H1 (cell line): ENCODE data around the gene ENPP5. TPM values are rescaled to one million over a fixed set of nuclear protein-coding genes. Genes with fewer than 3 reads are reported as not detected.
A peak's percentile ranks its signal among the peaks of the same experiment; 100 is the strongest.

Experiments used
- CTCF ChIA-PET: fragments of 300-600 bp; sonication (Branson Sonifier 250); formaldehyde crosslinking; loops from one replicate; lab custom pipeline; 2021; ENCODE audit not compliant: partially characterized antibody; lab: Charles Lee
- POLR2A ChIA-PET: fragments of 300-600 bp; sonication (Branson Sonifier 250); formaldehyde crosslinking; loops from one replicate; lab custom pipeline; 2021; ENCODE audit warnings: inconsistent platforms; ENCODE audit not compliant: partially characterized antibody; lab: Charles Lee
- DNase-seq, 2 experiments: peaks; one replicate each; pipeline versions ENCODE4 v3.0.0 to v3.0.0-alpha.2; 2010 to 2022; ENCODE audit warnings: low spot score in 2 of 2, low read depth in 1 of 2, mixed read lengths in 1 of 2
- FAIRE-seq: peaks from 2 replicates; lab custom pipeline; 2011; peaks lifted over from hg19 to GRCh38; lab: Jason Lieb, UNC
- H2AFZ ChIP-seq: 2 replicates; pipeline ENCODE4 v1.8.1; 2012; ENCODE audit warnings: low read length, inconsistent platforms
- H2AK5ac ChIP-seq: 2 replicates; pipeline ENCODE4 v1.6.1; 2013; ENCODE audit warnings: low read depth, low read length
- H2BK120ac ChIP-seq: replicated peaks from 2 replicates; pipeline ENCODE3; 2013; ENCODE audit warnings: low read depth, low read length, inconsistent platforms
- H2BK12ac ChIP-seq: 2 replicates; pipeline ENCODE4 v1.6.1; 2013; ENCODE audit warnings: low read depth, low read length
- H2BK15ac ChIP-seq: 2 replicates; pipeline ENCODE4 v1.6.1; 2013; ENCODE audit warnings: low read length
- H2BK20ac ChIP-seq: 2 replicates; pipeline ENCODE4 v1.6.1; 2013; ENCODE audit warnings: low read length
- H2BK5ac ChIP-seq: 2 replicates; pipeline ENCODE4 v1.6.1; 2013; ENCODE audit warnings: low read depth, low read length
- H3K14ac ChIP-seq: 2 replicates; pipeline ENCODE4 v1.6.1; 2013; ENCODE audit warnings: inconsistent platforms; ENCODE audit not compliant: insufficient read length
- H3K18ac ChIP-seq: 2 replicates; pipeline ENCODE4 v1.6.1; 2013; ENCODE audit warnings: low read length; ENCODE audit errors: extremely low read depth
- H3K23ac ChIP-seq: 2 replicates; pipeline ENCODE4 v1.6.1; 2013; ENCODE audit warnings: inconsistent platforms; ENCODE audit not compliant: insufficient read length
- H3K23me2 ChIP-seq: 2 replicates; pipeline ENCODE4 v1.6.1; 2013; ENCODE audit warnings: low read depth, low read length
- H3K27ac ChIP-seq: 2 replicates; pipeline ENCODE4 v1.6.1; 2011; ENCODE audit warnings: low read depth, low read length, inconsistent platforms
- H3K27me3 ChIP-seq, 4 experiments: replicated peaks in 1 of 4; 1 replicate in 1 of 4; 2 replicates in 3 of 4; pipeline versions ENCODE4 v1.6.1 to v1.8.1; 2011 to 2013; ENCODE audit warnings: low read length in 3 of 4, mild to moderate bottlenecking in 3 of 4, inconsistent platforms in 2 of 4, mixed read lengths in 2 of 4, moderate library complexity in 1 of 4; ENCODE audit not compliant: control insufficient read depth in 3 of 4, insufficient read depth in 3 of 4; ENCODE audit errors: extremely low read depth in 1 of 4
- H3K36me3 ChIP-seq, 4 experiments: 2 replicates each; pipeline versions ENCODE4 v1.6.1 to v1.8.1; 2011 to 2013; ENCODE audit warnings: mild to moderate bottlenecking in 4 of 4, low read length in 3 of 4, moderate library complexity in 2 of 4, control low read depth in 1 of 4, inconsistent platforms in 1 of 4; ENCODE audit not compliant: insufficient read depth in 4 of 4, control insufficient read depth in 2 of 4
- H3K4ac ChIP-seq: replicated peaks from 2 replicates; pipeline ENCODE3; 2013; ENCODE audit warnings: low read length, low read depth, mixed read lengths, inconsistent platforms; ENCODE audit not compliant: insufficient read length
- H3K4me1 ChIP-seq, 4 experiments: replicated peaks in 1 of 4; 1 replicate in 1 of 4; 2 replicates in 3 of 4; pipeline versions ENCODE4 v1.6.1 to v1.8.1; 2011 to 2013; ENCODE audit warnings: low read length in 3 of 4, inconsistent platforms in 2 of 4, mixed read lengths in 1 of 4; ENCODE audit not compliant: insufficient read depth in 4 of 4, control insufficient read depth in 3 of 4
- H3K4me2 ChIP-seq, 2 experiments: 2 replicates each; pipeline versions ENCODE4 v1.6.1 to v1.8.1; 2011 to 2013; ENCODE audit warnings: low read depth in 2 of 2, low read length in 2 of 2, control low read depth in 1 of 2, inconsistent platforms in 1 of 2, mild to moderate bottlenecking in 1 of 2; ENCODE audit not compliant: insufficient read depth in 1 of 2
- H3K4me3 ChIP-seq, 4 experiments: fragments of 200-600, 300-600 bp in 1 of 4; sonication (generic), shearing (Covaris generic), sonication (Bioruptor Twin) in 1 of 4; 2 replicates each; pipeline versions ENCODE4 v1.5.1 to v1.8.1; 2011 to 2016; ENCODE audit warnings: low read length in 4 of 4, low read depth in 3 of 4, control low read depth in 2 of 4, inconsistent platforms in 2 of 4, mild to moderate bottlenecking in 2 of 4, mixed read lengths in 1 of 4, moderate library complexity in 1 of 4; ENCODE audit not compliant: insufficient read depth in 2 of 4; ENCODE audit errors: extremely low read depth in 1 of 4
- H3K56ac ChIP-seq: replicated peaks from 2 replicates; pipeline ENCODE3; 2013; ENCODE audit warnings: low read depth, mild to moderate bottlenecking, mixed read lengths, low read length, inconsistent platforms; ENCODE audit not compliant: insufficient read length
- H3K79me1 ChIP-seq: 2 replicates; pipeline ENCODE4 v1.6.1; 2013; ENCODE audit warnings: low read depth, low read length, control low read depth
- H3K79me2 ChIP-seq, 2 experiments: 2 replicates each; pipeline versions ENCODE4 v1.6.1 to v1.8.1; 2012 to 2013; ENCODE audit warnings: low read length in 2 of 2, mild to moderate bottlenecking in 2 of 2, inconsistent platforms in 1 of 2; ENCODE audit not compliant: insufficient read depth in 2 of 2, control insufficient read depth in 1 of 2
- H3K9ac ChIP-seq, 4 experiments: replicated peaks in 1 of 4; 1 replicate in 1 of 4; 2 replicates in 3 of 4; pipeline versions ENCODE4 v1.6.1 to v1.8.1; 2011 to 2013; ENCODE audit warnings: low read depth in 3 of 4, low read length in 3 of 4, control low read depth in 2 of 4, mild to moderate bottlenecking in 2 of 4, moderate library complexity in 2 of 4, inconsistent platforms in 1 of 4; ENCODE audit errors: extremely low read depth in 1 of 4
- H3K9me3 ChIP-seq, 2 experiments: 2 replicates each; pipeline versions ENCODE4 v1.6.1 to v1.8.1; 2012 to 2013; ENCODE audit warnings: mild to moderate bottlenecking in 2 of 2, moderate library complexity in 2 of 2, control low read depth in 1 of 2, inconsistent platforms in 1 of 2, low read depth in 1 of 2, low read length in 1 of 2, mixed read lengths in 1 of 2; ENCODE audit not compliant: insufficient read depth in 2 of 2
- H4K20me1 ChIP-seq, 2 experiments: replicated peaks in 1 of 2; 2 replicates each; pipeline versions ENCODE3 to v1.8.1; 2011 to 2013; ENCODE audit warnings: inconsistent platforms in 2 of 2, low read length in 2 of 2, mild to moderate bottlenecking in 1 of 2; ENCODE audit not compliant: insufficient read depth in 2 of 2, control insufficient read depth in 1 of 2
- H4K5ac ChIP-seq: 2 replicates; pipeline ENCODE4 v1.6.1; 2013; ENCODE audit warnings: low read length, low read depth, mixed read lengths, inconsistent platforms; ENCODE audit not compliant: insufficient read length
- H4K8ac ChIP-seq: 2 replicates; pipeline ENCODE4 v1.8.0; 2013; ENCODE audit warnings: mild to moderate bottlenecking, moderate library complexity, low read length, inconsistent platforms; ENCODE audit not compliant: insufficient read depth; ENCODE audit errors: extremely low read depth
- H4K91ac ChIP-seq: replicated peaks from 2 replicates; pipeline ENCODE3; 2013; ENCODE audit warnings: low read length, mixed read lengths, inconsistent platforms; ENCODE audit not compliant: insufficient read length
- CEBPB ChIP-seq: IDR thresholded peaks from 2 replicates; pipeline ENCODE4 v1.6.1; 2012; ENCODE audit warnings: low read depth, low read length
- KDM4A ChIP-seq: IDR thresholded peaks from one replicate; pipeline ENCODE4 v1.7.1; 2012; ENCODE audit warnings: low read depth, mild to moderate bottlenecking, moderate library complexity, low read length, inconsistent platforms; ENCODE audit not compliant: severe bottlenecking
- POU5F1 ChIP-seq: IDR thresholded peaks from 2 replicates; pipeline ENCODE4 v1.6.1; 2011; ENCODE audit warnings: low read depth, mild to moderate bottlenecking, low read length, moderate library complexity
- SIX5 ChIP-seq: IDR thresholded peaks from 2 replicates; pipeline ENCODE4 v1.6.1; 2011; ENCODE audit warnings: mild to moderate bottlenecking, low read depth, low read length
- TAF7 ChIP-seq: optimal IDR thresholded peaks from 2 replicates; pipeline ENCODE3; 2011; ENCODE audit warnings: low read depth, mild to moderate bottlenecking, inconsistent platforms, low read length, moderate library complexity, borderline replicate concordance
- WGBS, 2 experiments: shearing (Covaris generic) in 1 of 2; methylation state at CpG; one replicate each; pipeline versions ENCODE4 v1.1.6 to v1.1.7; 2013 to 2015; ENCODE audit warnings: low lambda C conversion rate in 2 of 2, mixed read lengths in 2 of 2, inconsistent platforms in 1 of 2, low coverage in 1 of 2, missing lambda C conversion rate in 1 of 2; ENCODE audit not compliant: insufficient replicate concordance in 2 of 2, insufficient coverage in 1 of 2, insufficient read length in 1 of 2; ENCODE audit errors: extremely low coverage in 1 of 2, missing lambda C conversion rate in 1 of 2; 5-methylcytosine and 5-hydroxymethylcytosine counted together
- polyA plus RNA-seq, 7 experiments: library from polyadenylated mRNA; depleted of rRNA in 3 of 7; stranded (reverse) in 5 of 7; unstranded in 2 of 7; fragments of >200 nt in 5 of 7; fragments of 200-250 nt in 2 of 7; gene quantifications; 1 replicate in 5 of 7; 2 replicates in 1 of 7; 4 replicates in 1 of 7; pipeline versions ENCODE4 v1.2.1 to v1.2.3, GENCODE V29; 2011 to 2013; ENCODE audit warnings: missing spikeins in 2 of 7, mixed read lengths in 2 of 7
- total RNA-seq: library from RNA; stranded (reverse); fragmentation: NEBNext Ultra II Directional; extraction: Animal tissue kit (Norgen Biotek cat#: 25700); gene quantifications from 2 replicates; pipeline ENCODE4 v1.2.1, GENCODE V29; 2021

The ENPP5 gene
- total and polyA plus RNA-seq, 2 of the 8 experiments (the other 6 are each of a cell fraction or from before 2014, with no cell fraction given): 5.1 to 7.6 TPM

DNA sequence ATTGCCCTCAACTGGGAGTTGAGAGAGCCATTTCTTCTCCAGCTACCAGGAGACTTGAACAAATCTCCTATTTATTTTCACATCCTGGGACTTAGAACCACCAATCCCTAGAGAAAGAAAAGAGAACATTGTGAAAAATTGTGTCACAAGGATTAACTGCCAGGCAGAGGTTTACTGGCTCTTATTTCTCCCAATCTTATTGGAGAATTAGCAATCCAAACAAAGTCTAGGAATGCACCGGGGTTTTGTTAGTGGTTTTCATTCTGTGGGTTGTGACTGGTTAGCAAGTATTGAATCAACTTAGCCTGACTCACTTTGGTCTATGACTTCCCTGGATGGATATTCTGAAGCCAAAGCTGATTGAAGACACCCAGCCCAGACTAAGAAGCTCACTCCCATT, 21.2 kb upstream of the ENPP5 start:
- no peaks in the 10 kb centered on the region for H3K4me1 ChIP-seq
- WGBS, 2 experiments: 100% methylated on average over 1 of the region's 1 CpG; no CpG with 5 or more reads in 1 of the 2 experiments
- ChIA-PET POLR2A (no interaction called here), CTCF (interaction anchor here (0.7 to 1.9 kb wide), 3 partner anchors 8 to 833 kb away, joined by 3 to 5 read pairs (median 4); no protein-coding TSS in a partner anchor)
- no peak overlapping the region for H4K8ac ChIP-seq
- H4K20me1 ChIP-seq: no peaks in the 10 kb centered on the region
- no peak overlapping the region for H2BK12ac ChIP-seq
- no peak overlapping the region for H3K9ac ChIP-seq
- no peak overlapping the region for H2BK20ac ChIP-seq
- H3K79me2 ChIP-seq: no peaks in the 10 kb centered on the region
- no peak overlapping the region for H3K18ac ChIP-seq
- FAIRE-seq (no peak), DNase-seq (no peak)
- no peak overlapping the region for H2AK5ac ChIP-seq
- H4K5ac ChIP-seq: no peak overlapping the region
- no peak overlapping the region for H3K27ac ChIP-seq
- no peak overlapping the region for H2BK120ac ChIP-seq
- H2AFZ ChIP-seq: 0 out of 2 replicates have a peak overlapping the region, but pooled peaks have one; percentile 16
- H3K23ac ChIP-seq: no peak overlapping the region
- H3K23me2 ChIP-seq: no peaks in the 10 kb centered on the region; the same call in 1 of the 2 replicates
- H2BK5ac ChIP-seq: no peak overlapping the region
- H3K27me3 ChIP-seq: no peaks in the 10 kb centered on the region
- TF ChIP-seq SIX5 (no peak), TAF7 (no peak), KDM4A (no peak), POU5F1 (no peak), CEBPB (no peak)
- H3K36me3 ChIP-seq: no peaks in the 10 kb centered on the region
- no peaks in the 10 kb centered on the region for H3K9me3 ChIP-seq
- no peak overlapping the region for H3K4me2 ChIP-seq
- no peak overlapping the region for H3K14ac ChIP-seq
- no peak overlapping the region for H3K56ac ChIP-seq
- no peak overlapping the region for H3K4me3 ChIP-seq
- no peaks in the 10 kb centered on the region for H3K79me1 ChIP-seq
- H2BK15ac ChIP-seq: no peak overlapping the region
- H3K4ac ChIP-seq: no peak overlapping the region
- no peak overlapping the region for H4K91ac ChIP-seq
